ENCODE measurements around the gene CROCC2. TPM values are rescaled to one million over a fixed set of nuclear protein-coding genes. Genes with fewer than 3 reads are reported as not detected.

Gene CROCC2
- total RNA-seq, 1 donor from 2014 or later = not detected

- no peak for DNase-seq (ENCODE audit: low read depth)
- H3K4me3 ChIP-seq (ENCODE audit: low read depth, low read length) = no peak overlapping the region
- no peak for TF ChIP-seq CTCF (conservative IDR thresholded peaks at IDR 0.05; ENCODE audit: low read depth, low read length)
Measured at GRCh38 chr2:240888890-240889573, 17.1 kb upstream of the CROCC2 start.

DNA sequence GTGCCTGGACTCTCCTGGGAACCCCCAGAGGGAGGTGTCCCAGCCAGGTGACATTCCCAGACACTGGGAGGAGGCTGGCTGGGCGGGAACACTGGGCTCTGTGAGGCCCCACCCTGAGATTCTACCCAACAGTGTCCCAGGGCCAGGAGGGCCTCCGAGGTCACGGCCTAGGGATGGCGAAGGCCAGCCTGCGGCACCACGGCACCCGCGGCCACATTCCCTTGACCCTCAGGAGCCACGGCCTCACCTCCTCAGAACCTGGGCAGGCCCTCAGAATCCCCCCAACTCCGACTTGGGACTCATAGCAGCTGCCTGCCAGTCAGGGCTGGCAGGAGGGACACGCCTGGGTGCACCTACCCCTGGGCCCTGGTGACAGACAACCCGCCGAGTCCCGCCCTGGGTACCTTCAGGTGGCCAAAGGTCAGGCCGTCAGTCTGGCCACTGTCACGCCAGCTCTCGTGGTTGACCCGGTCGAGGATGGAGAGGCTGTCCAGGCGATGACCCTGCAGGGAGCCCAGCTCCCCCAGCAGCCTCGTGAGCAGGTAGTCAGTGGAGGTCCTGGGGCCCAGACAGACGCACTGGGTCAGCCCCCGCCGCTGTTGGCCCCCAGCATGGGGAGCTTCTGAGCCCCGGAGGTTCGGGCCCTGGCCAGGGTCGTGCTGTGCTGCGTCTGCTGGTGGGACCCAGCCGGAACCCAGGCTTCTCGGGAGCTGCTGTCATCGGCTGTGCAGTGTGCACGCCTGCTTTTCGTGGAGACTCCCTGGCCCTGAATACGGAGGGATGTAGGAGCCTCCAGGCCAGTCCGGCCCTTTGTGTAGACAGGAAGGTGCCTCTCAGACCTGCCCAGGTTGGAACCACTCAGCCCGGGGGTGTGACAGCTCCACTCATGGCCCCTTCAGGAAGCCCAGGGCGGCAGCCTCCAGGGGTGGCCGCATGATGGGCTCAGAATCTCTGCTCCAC, 16.3 kb upstream of the CROCC2 start:
- TF ChIP-seq CTCF (conservative IDR thresholded peaks at IDR 0.05; ENCODE audit: low read depth, low read length) = no peak
- no peak for DNase-seq (ENCODE audit: low read depth)
- no peak overlapping the region for H3K4me3 ChIP-seq (ENCODE audit: low read depth, low read length)

DNA sequence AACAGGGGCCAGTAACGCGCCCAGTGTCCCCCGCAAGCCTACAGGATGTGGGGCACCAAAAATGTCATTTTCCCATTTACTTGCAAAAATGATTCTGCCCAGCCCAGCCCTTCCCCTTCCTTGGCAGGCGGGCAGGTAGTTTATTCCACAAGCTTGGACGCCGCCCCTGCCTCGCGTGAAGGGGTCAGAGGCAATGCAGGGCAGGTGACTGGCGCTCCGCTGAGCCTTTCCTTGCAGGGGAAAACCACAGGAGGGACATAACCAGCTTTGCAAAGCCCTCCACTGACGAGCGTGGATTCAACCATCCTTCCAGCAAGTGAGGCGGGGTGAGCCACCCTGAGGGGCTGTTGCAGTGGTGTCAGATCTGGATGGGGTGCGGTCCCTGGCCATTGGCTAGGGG, 15.4 kb upstream of the CROCC2 start:
- DNase-seq (ENCODE audit: low read depth) = no peak
- H3K4me3 ChIP-seq (ENCODE audit: low read depth, low read length) = no peak overlapping the region
- no peak for TF ChIP-seq CTCF (conservative IDR thresholded peaks at IDR 0.05; ENCODE audit: low read depth, low read length)

- no peak for DNase-seq (ENCODE audit: low read depth)
- no peak for TF ChIP-seq CTCF (conservative IDR thresholded peaks at IDR 0.05; ENCODE audit: low read depth, low read length)
- no peak overlapping the region for H3K4me3 ChIP-seq (ENCODE audit: low read depth, low read length)
Measured at GRCh38 chr2:240891492-240892340, 14.4 kb upstream of the CROCC2 start.

GRCh38 chr2:240892356-240892755, 13.8 kb upstream of the CROCC2 start:
- no peak overlapping the region for H3K4me3 ChIP-seq (ENCODE audit: low read depth, low read length)
- TF ChIP-seq CTCF (conservative IDR thresholded peaks at IDR 0.05; ENCODE audit: low read depth, low read length) = no peak
- DNase-seq (ENCODE audit: low read depth) = no peak

DNA sequence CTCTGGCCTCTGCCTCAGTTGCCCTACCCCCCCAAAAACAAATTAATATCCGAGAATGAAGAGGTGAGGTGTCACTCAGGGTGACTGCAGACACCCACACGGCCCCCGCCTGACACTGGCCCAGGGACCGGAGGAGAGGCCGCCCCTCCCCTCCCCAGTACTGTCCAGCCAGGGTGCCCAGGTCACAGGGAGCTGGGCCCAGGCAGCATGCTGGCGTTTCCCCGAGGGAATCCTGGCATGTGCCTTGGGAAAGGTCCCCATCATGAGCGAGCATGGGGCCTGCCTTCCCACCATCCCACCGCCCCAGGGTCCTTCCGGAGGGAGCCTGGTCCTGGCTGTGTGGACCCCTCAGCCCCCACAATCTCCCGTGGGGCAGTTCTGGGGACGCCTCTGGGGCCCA, 13.2 kb upstream of the CROCC2 start:
- no peak for DNase-seq (ENCODE audit: low read depth)
- TF ChIP-seq CTCF (conservative IDR thresholded peaks at IDR 0.05; ENCODE audit: low read depth, low read length) = no peak
- H3K4me3 ChIP-seq (ENCODE audit: low read depth, low read length) = no peak overlapping the region
